Measurements from ENCODE around the gene RBM42.
"Not testable (repeated sequence)": the region's sequence is repeated elsewhere in the genome, so short reads cannot be mapped to it uniquely, and the experiment has no call there.

The RBM42 gene, protein sequence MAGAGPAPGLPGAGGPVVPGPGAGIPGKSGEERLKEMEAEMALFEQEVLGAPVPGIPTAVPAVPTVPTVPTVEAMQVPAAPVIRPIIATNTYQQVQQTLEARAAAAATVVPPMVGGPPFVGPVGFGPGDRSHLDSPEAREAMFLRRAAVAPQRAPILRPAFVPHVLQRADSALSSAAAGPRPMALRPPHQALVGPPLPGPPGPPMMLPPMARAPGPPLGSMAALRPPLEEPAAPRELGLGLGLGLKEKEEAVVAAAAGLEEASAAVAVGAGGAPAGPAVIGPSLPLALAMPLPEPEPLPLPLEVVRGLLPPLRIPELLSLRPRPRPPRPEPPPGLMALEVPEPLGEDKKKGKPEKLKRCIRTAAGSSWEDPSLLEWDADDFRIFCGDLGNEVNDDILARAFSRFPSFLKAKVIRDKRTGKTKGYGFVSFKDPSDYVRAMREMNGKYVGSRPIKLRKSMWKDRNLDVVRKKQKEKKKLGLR

DNA sequence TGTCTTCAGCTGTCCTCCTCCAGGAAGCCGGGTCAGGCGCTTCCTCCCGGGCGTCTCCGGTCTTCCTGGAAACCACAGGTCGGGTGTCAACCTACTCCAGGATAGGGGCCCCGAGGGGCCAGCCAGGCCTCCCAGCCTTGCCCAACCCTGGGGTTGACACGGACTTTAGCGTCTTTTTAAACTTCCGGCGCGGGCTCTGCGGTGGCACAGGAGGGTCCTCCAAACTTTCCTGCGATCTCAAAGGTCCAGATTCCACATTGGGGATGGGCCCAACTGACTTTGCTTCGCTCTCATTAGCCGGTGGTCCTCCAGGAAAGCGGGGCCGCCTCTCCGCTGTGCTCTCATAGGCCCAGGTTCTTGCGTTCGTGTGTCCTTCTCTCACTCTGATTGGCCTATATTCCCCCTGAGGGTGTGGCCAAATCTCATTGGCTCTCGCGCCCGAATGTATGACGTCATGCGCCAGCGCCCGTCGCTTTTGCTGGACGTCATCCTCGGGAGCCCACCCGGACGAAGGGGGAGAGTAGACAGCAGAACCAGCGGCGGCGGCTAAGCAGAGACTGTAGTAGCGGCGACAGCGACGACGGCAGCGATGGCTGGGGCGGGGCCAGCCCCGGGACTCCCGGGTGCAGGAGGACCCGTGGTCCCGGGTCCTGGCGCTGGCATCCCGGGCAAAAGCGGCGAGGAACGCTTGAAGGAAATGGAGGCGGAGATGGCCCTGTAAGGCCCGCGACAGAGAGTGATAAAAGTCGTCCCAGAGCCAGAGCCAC, at the start of gene RBM42:
TSS of gene RBM42 (plus strand) at position 472 of the 767 bp plus-strand sequence. CDS start at position 590, 118 bp downstream.
- DNase-seq (ENCODE audit: low read depth) = peak; percentile 92

DNA sequence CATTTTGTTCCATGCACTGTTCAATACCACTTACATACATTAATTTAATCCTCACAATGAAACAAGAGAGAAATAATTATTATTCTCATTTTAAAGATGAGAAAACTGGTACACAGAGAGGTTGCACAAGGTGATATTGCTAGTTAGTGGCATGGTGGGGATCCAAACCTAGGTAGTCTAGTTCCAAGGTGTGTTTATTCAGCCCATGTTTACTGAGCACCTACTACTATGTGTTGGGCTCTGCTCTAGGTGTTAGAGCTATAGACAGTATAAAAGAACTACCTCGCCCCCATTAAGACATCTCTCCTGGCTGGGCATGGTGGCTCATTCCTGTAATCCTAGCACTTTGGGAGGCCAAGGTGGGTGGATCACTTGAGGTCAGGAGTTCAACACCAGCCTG, 46.1 kb upstream of the RBM42 start:
- DNase-seq (ENCODE audit: low read depth) = no peak

DNA sequence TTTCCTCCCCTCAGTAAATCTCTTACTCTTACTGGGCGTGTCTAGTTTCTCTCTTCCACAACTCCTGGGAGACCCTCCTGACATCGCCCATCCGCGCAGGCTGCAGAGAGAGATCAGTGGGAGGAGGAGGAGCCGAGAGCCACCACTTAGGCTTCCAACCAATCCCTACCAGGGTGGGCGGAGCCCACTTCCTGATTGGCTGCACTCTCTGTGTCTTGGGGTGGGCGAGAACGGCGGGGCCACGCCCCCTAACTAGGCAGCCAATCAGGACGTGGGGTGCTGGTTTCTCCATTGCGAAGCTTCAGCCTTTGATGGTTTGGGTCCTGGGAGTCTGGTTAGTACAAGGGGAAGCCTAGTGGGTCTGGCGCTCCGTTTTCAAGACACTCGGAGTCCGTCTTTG, 43.0 kb upstream of the RBM42 start, which contains the start of gene PMIS2:
TSS of gene PMIS2 (plus strand) at position 326 of the 400 bp plus-strand sequence. CDS start 87 bp downstream, outside the sequence.
- no peak for DNase-seq (ENCODE audit: low read depth)

DNA sequence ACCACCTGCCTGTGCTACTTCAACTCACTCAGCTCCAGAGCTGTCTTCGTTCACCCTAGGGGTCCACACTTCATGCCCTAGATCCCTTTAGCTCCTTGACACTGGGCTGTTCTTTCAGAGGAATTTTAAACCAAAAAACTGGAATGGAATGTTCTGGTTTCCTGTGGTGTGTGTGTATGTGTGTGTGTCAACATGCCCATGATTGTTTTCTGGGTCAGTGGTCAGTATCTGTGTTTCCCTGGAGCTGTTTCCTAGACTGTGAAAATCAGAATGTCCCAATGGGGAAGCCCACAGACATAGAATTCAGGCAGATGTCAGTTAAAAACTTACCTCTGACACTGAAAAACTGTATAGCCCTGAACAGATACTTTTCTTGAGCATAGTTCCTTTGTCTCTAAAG, 41.5 kb upstream of the RBM42 start:
- no peak for DNase-seq (ENCODE audit: low read depth)

DNA sequence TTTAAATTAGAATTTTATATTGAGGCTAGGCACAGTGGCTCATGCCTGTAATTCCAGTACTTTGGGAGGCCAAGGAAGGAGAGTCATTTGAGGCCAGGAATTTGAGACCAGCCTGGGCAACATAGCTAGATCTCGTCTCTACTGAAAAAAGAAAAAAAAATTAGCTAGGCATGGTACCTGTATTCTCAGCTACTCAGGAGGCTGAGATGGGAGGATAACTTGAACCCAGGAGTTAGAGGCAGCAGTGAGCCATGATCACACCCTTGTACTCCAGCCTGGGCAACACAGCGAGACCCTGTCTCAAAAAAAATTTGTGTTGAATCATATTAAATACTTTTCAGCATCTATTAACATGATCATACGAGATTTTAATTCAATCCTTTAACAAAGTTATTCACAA, 38.0 kb upstream of the RBM42 start:
- DNase-seq (ENCODE audit: low read depth) = no peak

DNA sequence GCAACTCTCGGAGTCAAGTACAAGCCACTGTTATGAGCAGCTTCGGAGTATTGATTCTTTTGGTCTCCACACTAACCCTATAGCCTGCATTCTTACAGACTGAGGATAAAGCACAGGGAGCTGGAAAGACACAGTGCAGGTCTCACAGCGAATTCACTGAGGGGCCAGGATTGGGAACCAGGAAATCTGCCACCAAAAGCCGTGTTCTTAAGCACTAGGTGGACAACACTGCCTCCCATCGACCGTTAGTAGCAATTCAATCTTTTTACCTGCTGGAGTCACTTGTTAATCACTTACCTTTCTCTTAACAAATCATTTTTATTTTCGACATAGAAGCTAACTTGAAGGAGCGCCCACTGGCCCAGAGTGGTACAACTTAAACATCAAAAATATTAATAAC, 36.6 kb upstream of the RBM42 start:
- DNase-seq (ENCODE audit: low read depth) = no peak

DNA sequence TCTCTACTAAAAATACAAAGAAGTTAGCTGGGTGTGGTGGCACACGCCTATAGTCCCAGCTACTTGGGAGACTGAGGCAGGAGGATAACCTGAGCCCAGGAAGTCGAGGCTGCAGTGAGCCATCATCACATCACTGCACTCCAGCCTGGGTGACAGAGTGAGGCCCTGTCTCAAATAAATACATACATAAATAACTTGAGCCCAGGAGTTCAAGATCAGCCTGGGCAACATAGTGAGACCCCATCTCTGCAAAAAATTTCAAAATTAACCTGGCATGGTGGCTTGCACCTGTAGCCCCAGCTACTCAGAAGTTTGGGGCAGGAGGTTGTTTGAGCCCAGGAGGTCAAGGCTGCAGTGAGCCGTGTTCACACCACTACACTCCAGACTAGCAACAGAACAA, 33.8 kb upstream of the RBM42 start:
- DNase-seq (ENCODE audit: low read depth) = not testable (repeated sequence)

DNA sequence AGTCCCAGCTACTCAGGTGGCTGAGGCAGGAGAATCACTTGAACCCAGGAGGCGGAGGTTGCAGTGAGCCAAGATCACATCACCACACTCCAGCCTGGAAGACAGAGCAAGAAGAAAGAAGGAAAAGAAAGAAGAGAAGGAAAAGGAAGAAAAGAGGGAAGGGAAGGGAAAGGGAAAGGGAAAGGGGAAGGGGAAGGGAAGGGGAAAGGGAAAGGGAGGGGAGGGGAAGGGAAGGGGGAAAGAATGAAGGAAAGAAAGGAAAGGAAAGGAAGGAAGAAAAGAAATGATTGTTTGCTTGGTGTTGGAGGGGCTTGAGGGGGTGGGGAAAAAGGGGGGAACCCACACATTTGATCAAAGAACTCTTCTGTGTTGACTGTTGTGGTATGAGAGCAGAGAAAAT, 32.9 kb upstream of the RBM42 start:
- DNase-seq (ENCODE audit: low read depth) = no peak

DNA sequence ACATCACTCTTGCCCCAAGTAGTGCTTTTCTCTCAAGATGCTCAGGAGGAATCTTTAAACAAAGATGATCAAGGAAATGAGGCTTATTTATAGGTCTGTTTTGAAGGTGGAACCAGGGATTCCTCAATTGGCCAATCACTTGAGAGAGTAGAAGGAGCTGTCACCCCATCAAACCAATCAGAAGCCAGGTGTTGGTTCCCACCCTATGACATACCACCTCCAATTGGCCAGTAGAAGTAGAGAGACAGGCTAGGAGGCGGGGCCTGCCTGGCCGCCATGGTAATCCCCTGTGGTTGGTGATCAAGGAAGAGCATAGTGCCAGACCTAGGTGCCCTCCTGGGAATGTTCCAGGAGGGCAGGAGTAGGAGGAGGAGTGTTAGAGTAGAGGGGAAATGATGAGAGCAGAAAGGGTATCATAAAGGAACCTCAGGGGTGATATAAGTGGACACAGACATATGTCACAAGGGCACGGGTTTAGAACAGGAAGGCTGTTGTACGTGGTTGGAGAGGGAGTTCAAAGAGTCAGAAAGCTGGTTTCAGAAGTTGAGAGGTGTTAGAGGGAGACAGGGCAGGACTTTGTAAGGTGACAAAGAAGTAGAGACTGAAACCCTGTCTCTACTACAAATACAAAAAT, 32.4 kb upstream of the RBM42 start:
- no peak for DNase-seq (ENCODE audit: low read depth)

DNA sequence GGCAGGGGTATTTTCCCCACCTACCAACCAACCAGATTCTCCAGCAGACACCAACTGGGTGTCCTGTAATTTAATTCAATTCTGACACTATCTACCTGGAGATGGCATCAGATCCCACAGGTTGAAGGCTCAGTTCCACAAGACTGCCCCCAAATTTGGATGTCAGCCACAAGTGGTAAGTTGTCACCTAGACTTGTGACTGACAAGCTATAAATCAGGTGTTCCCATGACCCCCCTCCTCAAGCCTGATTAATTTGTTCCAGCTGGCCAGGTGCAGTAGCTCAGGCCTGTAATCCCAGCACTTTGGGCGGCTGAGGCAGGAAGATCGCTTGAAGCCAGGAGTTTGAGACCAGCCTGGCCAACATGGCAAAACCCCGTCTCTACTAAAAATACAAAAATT, 26.9 kb upstream of the RBM42 start:
- no peak for DNase-seq (ENCODE audit: low read depth)

DNA sequence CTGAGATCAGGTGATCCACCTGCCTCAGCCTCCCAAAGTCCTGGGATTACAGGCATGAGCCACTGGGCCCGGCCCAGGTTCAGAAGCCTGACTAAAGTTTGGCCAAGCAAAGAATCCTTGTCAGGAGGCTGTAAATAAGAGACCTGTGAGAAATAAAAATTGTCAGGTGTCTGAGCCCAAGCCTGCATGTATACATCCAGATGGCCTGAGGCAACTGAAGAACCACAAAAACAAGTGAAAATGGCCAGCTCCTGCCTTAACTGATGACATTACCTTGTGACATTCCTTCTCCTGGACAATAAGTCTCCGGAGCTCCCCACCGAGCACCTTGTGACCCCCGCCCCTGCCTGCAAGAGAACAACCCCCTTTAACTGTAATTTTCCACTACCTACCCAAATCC, 24.4 kb upstream of the RBM42 start:
- not testable (repeated sequence) for DNase-seq (ENCODE audit: low read depth)

DNA sequence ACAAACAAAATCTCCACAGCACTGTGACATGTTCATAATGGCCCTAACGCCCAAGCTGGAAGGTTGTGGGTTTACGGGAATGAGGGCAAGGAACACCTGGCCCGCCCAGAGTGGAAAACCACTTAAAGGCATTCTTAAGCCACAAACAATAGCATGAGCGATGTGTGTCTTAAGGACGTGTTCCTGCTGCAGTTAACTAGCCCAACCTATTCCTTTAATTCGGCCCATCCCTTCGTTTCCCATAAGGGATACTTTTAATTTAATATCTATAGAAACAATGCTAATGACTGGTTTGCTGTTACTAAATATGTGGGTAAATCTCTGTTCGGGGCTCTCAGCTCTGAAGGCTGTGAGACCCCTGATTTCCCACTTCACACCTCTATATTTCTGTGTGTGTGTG, 21.7 kb upstream of the RBM42 start:
- DNase-seq (ENCODE audit: low read depth) = not testable (repeated sequence)

DNA sequence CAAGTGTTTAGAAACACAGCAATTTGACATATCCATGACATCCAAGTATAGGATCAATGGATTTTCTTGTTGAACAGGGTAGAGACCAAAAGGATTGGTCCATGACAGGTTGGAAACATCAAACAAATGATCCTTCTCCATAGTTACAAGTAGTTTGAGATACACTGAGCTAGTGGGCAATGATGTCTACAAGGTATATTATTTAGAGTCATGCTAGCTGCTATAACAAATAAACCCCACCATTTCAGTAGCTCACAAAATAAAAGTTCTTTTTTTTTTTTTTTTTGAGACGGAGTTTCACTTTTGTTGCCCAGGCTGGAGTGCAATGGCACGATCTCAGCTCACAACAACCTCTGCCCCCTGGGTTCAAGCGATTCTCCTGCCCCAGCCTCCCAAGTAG, 21.2 kb upstream of the RBM42 start:
- no peak for DNase-seq (ENCODE audit: low read depth)

DNA sequence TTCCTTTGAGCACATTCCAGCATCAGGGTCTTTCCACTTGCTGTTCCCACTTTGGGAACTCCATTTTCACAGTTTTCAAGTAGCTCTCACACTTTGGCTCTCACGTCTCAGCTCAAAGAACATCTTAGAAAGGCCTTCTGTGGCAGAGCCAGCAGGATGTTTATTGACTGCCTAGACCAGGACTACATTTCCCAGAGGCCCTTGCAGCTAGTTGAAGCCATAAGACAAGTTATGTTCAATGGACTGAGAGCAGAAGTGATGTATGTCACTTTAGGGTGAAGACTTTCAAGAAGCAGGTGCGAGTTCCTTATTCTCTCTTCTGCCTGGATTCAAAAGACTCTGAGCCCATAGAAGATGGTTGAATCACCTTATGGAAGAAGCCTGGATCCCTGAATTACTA, 20.6 kb upstream of the RBM42 start:
- DNase-seq (ENCODE audit: low read depth) = no peak

DNA sequence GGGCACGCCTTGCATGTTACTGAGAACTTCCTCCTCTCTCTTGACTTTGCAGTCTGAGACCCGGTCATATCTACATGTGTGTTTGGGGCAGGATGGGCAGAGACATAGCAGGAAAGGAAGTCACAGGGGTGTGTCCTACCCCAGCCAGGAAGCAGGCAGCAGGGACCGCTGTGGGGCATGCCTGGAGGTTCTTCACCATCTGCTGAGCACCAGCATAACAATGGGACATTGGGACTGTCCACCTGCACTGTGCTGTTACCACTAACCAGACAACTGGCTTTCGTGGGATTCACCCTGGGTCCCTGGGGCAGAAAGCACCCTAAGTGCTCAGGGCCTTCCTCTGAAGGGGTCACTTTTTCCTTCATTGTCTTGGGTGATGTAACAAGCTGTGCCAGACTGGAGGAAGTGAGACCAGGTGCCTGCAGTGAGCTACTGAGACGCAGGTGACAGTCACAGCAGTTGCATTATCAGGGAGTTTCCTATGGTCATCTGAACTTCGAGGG, 18.9 kb upstream of the RBM42 start:
- peak; percentile 18 for DNase-seq (ENCODE audit: low read depth)

DNA sequence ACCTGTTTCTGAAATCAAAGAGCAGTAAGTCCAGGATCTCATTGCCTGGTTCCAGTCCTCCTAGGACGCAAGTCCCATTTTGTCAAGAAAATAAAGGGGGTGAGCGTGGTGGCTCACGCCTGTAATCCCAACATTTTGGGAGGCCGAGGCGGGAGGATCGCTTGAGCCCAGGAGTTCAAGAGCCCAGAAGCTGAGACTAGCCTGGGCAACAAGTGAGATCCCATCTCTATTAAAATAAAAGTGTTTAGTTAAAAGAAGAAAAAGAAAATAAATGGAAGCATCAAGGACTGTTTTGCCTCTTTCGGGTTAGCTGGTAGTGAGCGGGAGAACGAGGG, 16.6 kb upstream of the RBM42 start:
- DNase-seq (ENCODE audit: low read depth) = no peak

DNA sequence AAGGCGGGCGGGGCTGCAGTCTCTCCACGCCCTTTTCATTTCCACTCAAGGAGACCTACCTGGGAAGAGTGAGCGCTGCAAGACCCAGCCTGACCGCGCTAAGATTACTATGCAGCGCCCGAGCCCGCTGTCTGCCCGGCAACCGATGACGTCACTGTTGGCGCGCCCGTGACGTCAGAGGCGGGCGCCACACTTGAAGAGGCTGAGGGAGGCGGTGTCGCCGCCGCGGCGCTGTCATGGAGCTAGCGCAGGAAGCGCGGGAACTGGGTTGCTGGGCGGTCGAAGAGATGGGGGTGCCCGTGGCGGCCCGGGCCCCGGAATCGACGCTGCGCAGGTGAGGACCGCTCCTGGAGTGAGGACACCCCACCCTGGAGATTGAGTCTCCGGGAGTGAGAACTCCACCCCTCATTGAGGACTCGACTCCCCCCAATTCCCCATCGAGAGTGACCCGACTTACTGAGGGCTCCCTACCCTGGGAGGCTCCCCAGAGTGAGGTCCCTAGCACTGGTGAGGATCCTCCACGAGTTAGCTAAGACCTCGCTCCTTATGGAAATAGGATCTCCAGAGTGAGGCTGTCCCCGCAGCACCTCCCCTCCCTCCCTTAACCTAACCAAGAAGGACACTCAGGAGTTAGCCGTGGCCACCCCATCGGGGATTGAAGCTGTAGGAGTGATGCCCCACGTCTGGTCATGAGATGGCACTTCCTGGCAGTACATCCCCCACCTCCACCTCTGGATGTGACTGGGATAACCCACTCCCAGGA, 16.1 kb upstream of the RBM42 start, which contains the start of gene HAUS5:
TSS of gene HAUS5 (plus strand) at position 177 of the 763 bp plus-strand sequence. CDS start at position 237, 60 bp downstream.
- peak; percentile 94 for DNase-seq (ENCODE audit: low read depth)

DNA sequence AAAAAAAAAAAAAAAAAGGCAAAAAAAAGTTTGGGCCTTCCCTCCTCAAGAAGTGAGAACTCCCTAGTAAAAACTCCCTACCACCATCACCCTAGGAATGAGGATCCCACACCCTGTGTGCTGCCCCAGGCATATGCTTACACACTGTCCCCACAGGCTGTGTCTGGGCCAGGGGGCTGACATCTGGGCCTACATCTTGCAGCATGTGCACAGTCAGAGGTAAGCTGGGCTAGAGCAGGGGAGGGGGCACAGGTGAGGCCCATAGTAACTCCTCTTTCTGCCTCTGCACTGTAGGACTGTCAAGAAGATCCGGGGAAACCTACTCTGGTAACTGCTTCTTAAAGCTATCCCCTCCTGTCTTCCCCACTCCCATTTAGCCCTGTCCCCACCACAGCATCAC, 15.3 kb upstream of the RBM42 start:
- DNase-seq (ENCODE audit: low read depth) = no peak

DNA sequence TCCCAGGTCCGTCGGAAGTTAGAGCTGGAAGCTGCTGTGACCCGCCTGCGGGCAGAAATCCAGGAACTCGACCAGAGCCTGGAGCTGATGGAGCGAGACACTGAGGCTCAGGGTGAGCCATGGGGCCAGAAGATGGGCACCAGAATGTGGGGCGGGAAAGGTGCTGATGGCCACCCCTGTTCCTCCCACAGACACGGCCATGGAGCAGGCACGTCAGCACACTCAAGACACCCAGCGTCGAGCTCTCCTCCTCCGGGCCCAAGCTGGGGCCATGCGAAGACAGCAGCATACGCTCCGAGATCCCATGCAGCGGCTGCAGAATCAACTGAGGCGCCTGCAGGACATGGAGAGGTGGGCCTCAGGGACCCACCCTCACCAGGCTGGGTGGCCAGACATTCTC, 13.8 kb upstream of the RBM42 start:
- DNase-seq (ENCODE audit: low read depth) = no peak

DNA sequence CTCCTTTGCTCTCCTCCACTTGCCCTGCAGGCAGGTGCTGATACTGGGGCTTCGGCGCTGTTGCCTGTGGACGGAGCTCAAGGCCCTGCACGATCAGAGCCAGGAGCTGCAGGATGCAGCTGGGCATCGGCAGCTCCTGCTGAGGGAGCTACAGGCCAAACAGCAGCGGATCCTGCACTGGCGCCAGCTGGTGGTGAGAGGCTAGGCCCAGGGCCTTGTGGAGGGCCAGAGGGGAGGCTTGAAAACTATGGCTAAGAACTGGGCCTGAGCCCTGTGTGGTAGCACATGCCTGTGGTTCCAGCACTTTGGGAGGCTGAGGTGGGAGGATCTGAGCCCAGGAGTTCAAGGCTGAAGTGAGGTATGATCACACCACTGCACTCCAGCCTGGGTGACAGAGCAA, 10.0 kb upstream of the RBM42 start:
- no peak for DNase-seq (ENCODE audit: low read depth)

DNA sequence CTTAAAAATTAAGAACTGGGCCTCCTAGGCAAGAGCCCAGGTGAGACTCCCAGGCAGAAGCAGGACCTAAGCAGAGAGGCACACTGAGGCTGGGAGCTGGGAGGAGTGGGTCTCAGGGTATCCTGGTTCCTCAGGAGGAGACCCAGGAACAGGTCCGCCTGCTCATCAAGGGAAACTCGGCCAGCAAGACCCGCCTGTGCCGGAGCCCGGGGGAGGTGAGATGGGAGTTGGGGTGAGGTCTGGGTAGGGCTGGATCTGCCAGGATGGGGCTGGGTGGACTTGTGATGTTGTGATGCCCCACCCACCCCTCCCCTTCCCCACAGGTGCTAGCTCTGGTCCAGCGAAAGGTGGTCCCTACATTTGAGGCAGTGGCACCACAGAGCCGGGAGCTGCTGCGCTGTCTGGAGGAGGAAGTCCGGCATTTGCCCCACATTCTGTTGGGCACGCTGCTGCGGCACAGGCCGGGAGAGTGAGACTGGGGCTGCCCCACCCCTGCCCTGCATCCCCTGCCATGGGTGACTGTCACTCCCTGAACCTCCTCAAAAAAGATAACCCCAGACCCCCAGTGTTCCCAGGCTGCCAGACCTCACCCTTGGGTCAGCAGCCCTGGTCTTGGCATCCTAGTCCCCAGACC, 9.4 kb upstream of the RBM42 start:
- no peak for DNase-seq (ENCODE audit: low read depth)

Measured in activated T-helper 1 cell treated with Interleukin-2 at 50 U/mL for 16 hours (primary cell).